ENCODE results near the gene SMPD2.

Gene SMPD2

GRCh38 chr6:109473120-109473519 lies 32.6 kb downstream of the SMPD2 start:
- H3K4me3 ChIP-seq (ENCODE audit: low read depth, low read length), result no peak overlapping the region
- DNase-seq (ENCODE audit: low read depth), result no peak
- TF ChIP-seq CTCF (IDR thresholded peaks at IDR 0.05; ENCODE audit: low read depth, low read length) (no peak), MYC (IDR thresholded peaks at IDR 0.05; ENCODE audit: low read depth, low read length) (no peak), MAX (IDR thresholded peaks at IDR 0.05; ENCODE audit: low read depth, low read length) (no peak), POLR2A (IDR thresholded peaks at IDR 0.05; ENCODE audit: extremely low read depth, insufficient read length) (no peak)

DNA sequence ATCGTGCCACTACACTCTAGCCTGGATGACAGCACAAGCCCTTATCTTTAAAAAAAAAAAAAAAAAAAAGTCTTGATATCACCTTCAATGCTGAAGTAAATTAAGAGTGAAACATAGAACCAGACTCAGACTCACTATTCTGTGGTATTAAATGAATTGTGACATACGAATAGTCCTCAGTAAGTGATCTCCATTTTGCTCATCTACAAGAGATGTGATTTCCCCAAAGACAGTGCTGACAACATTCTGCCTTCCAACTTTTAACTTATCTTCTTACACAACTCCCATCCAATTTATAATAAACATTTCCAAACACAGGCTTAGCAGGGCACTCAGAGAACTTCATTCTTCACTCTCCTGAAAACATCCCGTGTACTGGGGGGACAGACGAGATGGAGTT lies 34.5 kb downstream of the SMPD2 start:
- H3K4me3 ChIP-seq (ENCODE audit: low read depth, low read length), result no peak overlapping the region
- DNase-seq (ENCODE audit: low read depth), result no peak
- TF ChIP-seq CTCF (IDR thresholded peaks at IDR 0.05; ENCODE audit: low read depth, low read length), result no peak
- no peak for TF ChIP-seq MAX (IDR thresholded peaks at IDR 0.05; ENCODE audit: low read depth, low read length)
- TF ChIP-seq MYC (IDR thresholded peaks at IDR 0.05; ENCODE audit: low read depth, low read length), result no peak
- TF ChIP-seq POLR2A (IDR thresholded peaks at IDR 0.05; ENCODE audit: extremely low read depth, insufficient read length), result no peak

DNA sequence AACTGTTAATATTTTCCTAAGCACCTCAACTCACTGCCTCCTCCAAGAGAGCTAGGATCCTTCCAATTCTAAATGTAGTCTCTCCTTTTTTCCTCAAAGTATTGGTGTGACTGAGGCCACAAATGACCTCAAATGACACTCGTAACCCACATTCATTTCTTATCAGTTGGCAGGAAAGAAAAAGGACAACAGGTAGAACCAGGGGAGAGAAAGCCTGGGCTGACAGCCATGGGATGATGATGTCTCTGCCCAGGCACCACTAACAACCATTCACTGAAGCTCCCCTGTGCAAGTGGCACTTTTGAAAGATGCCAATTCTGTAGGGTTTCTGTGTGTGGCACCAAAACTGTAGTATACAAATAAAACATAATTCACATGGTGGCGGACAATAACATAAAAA lies 35.1 kb downstream of the SMPD2 start:
- no peak for TF ChIP-seq MAX (IDR thresholded peaks at IDR 0.05; ENCODE audit: low read depth, low read length)
- no peak for TF ChIP-seq CTCF (IDR thresholded peaks at IDR 0.05; ENCODE audit: low read depth, low read length)
- TF ChIP-seq MYC (IDR thresholded peaks at IDR 0.05; ENCODE audit: low read depth, low read length), result no peak
- no peak for TF ChIP-seq POLR2A (IDR thresholded peaks at IDR 0.05; ENCODE audit: extremely low read depth, insufficient read length)
- H3K4me3 ChIP-seq (ENCODE audit: low read depth, low read length), result no peak overlapping the region
- DNase-seq (ENCODE audit: low read depth), result no peak

GRCh38 chr6:109477184-109477583 lies 36.7 kb downstream of the SMPD2 start:
- H3K4me3 ChIP-seq (ENCODE audit: low read depth, low read length), result no peak overlapping the region
- no peak for DNase-seq (ENCODE audit: low read depth)
- no peak for TF ChIP-seq CTCF (IDR thresholded peaks at IDR 0.05; ENCODE audit: low read depth, low read length)
- TF ChIP-seq MYC (IDR thresholded peaks at IDR 0.05; ENCODE audit: low read depth, low read length), result no peak
- TF ChIP-seq POLR2A (IDR thresholded peaks at IDR 0.05; ENCODE audit: extremely low read depth, insufficient read length), result no peak
- TF ChIP-seq MAX (IDR thresholded peaks at IDR 0.05; ENCODE audit: low read depth, low read length), result no peak

DNA sequence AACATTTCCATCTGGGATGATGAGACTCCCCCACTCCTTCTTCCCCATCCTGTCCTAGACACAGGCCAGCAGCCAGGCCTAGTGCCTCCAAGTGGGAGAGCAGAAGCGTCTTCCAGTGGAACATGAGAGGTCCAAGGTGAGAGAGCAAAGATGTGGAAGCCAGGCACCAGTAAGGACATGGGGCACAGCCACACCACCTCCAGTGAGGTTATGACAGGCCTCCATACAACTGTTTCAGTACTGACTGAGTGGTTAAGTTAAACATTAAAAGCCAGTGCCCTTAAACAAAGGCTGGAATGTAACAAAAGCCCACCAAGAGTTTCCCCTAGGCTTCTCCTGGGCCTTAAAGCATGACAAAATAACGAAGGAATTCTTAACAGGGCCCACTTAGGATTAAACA lies 37.2 kb downstream of the SMPD2 start:
- peak overlapping the region; percentile 60 for H3K4me3 ChIP-seq (ENCODE audit: low read depth, low read length)
- DNase-seq (ENCODE audit: low read depth), result no peak
- TF ChIP-seq MAX (IDR thresholded peaks at IDR 0.05; ENCODE audit: low read depth, low read length), result no peak
- TF ChIP-seq POLR2A (IDR thresholded peaks at IDR 0.05; ENCODE audit: extremely low read depth, insufficient read length), result no peak
- no peak for TF ChIP-seq MYC (IDR thresholded peaks at IDR 0.05; ENCODE audit: low read depth, low read length)
- TF ChIP-seq CTCF (IDR thresholded peaks at IDR 0.05; ENCODE audit: low read depth, low read length), result no peak

All from NB4 (cell line).